ENCODE measurements around the gene MAGI2.

MAGI2 gene

DNA sequence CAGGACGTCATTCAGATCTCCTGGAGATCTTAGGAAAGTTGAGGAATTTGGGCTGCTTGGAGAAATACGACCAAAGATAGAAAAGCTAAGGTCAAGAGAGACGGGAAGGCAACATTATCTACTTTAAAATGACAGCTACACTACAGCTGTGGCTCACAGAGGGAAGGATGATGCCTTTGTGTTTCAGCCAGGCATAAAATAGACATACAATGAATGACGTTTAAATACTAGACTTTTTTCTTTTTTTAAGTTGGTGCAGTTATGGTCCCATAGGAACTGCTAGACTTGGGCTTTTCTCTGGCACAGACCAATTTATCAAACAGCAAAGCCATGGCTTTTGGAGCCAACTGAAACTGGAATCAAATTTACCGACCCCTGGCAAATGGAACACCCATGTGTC is 164.8 kb downstream of the MAGI2 start:
- no peak for TF ChIP-seq TSHZ2 (CRISPR knock-in tag; IDR thresholded peaks at IDR 0.05)
- TF ChIP-seq BACH2 (CRISPR knock-in tag; IDR thresholded peaks at IDR 0.05; ENCODE audit: borderline replicate concordance) = no peak
- TF ChIP-seq PATZ1 (CRISPR knock-in tag; IDR thresholded peaks at IDR 0.05; ENCODE audit: borderline replicate concordance) = no peak
- no peak for TF ChIP-seq ZNF8 (CRISPR knock-in tag; IDR thresholded peaks at IDR 0.05)
- TF ChIP-seq ZFP3 (CRISPR knock-in tag; IDR thresholded peaks at IDR 0.05) = no peak
- TF ChIP-seq ZNF70 (CRISPR knock-in tag; IDR thresholded peaks at IDR 0.05) = no peak
- TF ChIP-seq ISL1 (CRISPR knock-in tag; IDR thresholded peaks at IDR 0.05) = no peak
- TF ChIP-seq ARNTL (CRISPR knock-in tag; IDR thresholded peaks at IDR 0.05; ENCODE audit: borderline replicate concordance, low read depth) = no peak
- no peak for TF ChIP-seq ZC3H10 (CRISPR knock-in tag; IDR thresholded peaks at IDR 0.05)
- TF ChIP-seq PPARA (CRISPR knock-in tag; IDR thresholded peaks at IDR 0.05; ENCODE audit: borderline replicate concordance) = no peak
- no peak for TF ChIP-seq ESRRG (CRISPR knock-in tag; IDR thresholded peaks at IDR 0.05)
- no peak for TF ChIP-seq TOX (CRISPR knock-in tag; IDR thresholded peaks at IDR 0.05; ENCODE audit: borderline replicate concordance)
- no peak for TF ChIP-seq ZNF565 (CRISPR knock-in tag; conservative IDR thresholded peaks at IDR 0.05; ENCODE audit: low read depth)
- TF ChIP-seq, protein P1, sequence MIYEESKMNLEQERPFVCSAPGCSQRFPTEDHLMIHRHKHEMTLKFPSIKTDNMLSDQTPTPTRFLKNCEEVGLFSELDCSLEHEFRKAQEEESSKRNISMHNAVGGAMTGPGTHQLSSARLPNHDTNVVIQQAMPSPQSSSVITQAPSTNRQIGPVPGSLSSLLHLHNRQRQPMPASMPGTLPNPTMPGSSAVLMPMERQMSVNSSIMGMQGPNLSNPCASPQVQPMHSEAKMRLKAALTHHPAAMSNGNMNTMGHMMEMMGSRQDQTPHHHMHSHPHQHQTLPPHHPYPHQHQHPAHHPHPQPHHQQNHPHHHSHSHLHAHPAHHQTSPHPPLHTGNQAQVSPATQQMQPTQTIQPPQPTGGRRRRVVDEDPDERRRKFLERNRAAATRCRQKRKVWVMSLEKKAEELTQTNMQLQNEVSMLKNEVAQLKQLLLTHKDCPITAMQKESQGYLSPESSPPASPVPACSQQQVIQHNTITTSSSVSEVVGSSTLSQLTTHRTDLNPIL (CRISPR knock-in tag; IDR thresholded peaks at IDR 0.05; ENCODE audit: low read depth) = no peak
- TF ChIP-seq TCF4 (CRISPR knock-in tag; IDR thresholded peaks at IDR 0.05; ENCODE audit: borderline replicate concordance) = no peak
- TF ChIP-seq, protein P2, sequence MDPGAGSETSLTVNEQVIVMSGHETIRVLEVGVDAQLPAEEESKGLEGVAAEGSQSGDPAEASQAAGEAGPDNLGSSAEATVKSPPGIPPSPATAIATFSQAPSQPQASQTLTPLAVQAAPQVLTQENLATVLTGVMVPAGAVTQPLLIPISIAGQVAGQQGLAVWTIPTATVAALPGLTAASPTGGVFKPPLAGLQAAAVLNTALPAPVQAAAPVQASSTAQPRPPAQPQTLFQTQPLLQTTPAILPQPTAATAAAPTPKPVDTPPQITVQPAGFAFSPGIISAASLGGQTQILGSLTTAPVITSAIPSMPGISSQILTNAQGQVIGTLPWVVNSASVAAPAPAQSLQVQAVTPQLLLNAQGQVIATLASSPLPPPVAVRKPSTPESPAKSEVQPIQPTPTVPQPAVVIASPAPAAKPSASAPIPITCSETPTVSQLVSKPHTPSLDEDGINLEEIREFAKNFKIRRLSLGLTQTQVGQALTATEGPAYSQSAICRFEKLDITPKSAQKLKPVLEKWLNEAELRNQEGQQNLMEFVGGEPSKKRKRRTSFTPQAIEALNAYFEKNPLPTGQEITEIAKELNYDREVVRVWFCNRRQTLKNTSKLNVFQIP (CRISPR knock-in tag; IDR thresholded peaks at IDR 0.05; ENCODE audit: borderline replicate concordance, low read depth) = no peak
- no peak for TF ChIP-seq ZFP30 (CRISPR knock-in tag; IDR thresholded peaks at IDR 0.05)
- TF ChIP-seq RARB (CRISPR knock-in tag; IDR thresholded peaks at IDR 0.05) = no peak
- TF ChIP-seq SNAI2 (CRISPR knock-in tag; IDR thresholded peaks at IDR 0.05) = no peak
- no peak for ATAC-seq

DNA sequence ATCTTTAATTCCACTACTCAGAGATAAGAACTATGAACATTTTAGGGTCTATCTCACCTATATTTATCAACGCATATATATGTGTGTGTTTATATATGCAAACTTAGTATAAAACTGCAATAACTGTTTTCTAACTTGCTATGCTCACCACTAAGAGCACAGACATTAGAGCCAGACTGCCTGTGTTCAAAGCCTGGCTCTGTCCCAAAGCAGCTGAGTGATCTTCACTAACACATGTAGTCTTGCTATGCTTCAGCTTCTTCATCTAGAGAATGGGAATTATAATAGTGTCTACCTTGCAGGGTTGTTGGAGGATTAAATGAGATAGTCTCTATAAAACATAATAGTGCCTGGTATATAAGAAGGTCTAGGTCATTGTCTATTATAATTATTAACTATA is 165.5 kb downstream of the MAGI2 start:
- no peak for TF ChIP-seq ESRRG (CRISPR knock-in tag; IDR thresholded peaks at IDR 0.05)
- no peak for TF ChIP-seq TSHZ2 (CRISPR knock-in tag; IDR thresholded peaks at IDR 0.05)
- no peak for ATAC-seq

- no peak for ATAC-seq
- TF ChIP-seq ISL1 (CRISPR knock-in tag; IDR thresholded peaks at IDR 0.05) = no peak
- TF ChIP-seq ZNF70 (CRISPR knock-in tag; IDR thresholded peaks at IDR 0.05) = no peak
- no peak for TF ChIP-seq RARB (CRISPR knock-in tag; IDR thresholded peaks at IDR 0.05)
- TF ChIP-seq ZFP30 (CRISPR knock-in tag; IDR thresholded peaks at IDR 0.05) = no peak
- TF ChIP-seq TCF4 (CRISPR knock-in tag; IDR thresholded peaks at IDR 0.05; ENCODE audit: borderline replicate concordance) = no peak
- TF ChIP-seq PATZ1 (CRISPR knock-in tag; IDR thresholded peaks at IDR 0.05; ENCODE audit: borderline replicate concordance) = no peak
- TF ChIP-seq CSRNP3 (CRISPR knock-in tag; IDR thresholded peaks at IDR 0.05) = no peak
- no peak for TF ChIP-seq BACH2 (CRISPR knock-in tag; IDR thresholded peaks at IDR 0.05; ENCODE audit: borderline replicate concordance)
- no peak for TF ChIP-seq PPARA (CRISPR knock-in tag; IDR thresholded peaks at IDR 0.05; ENCODE audit: borderline replicate concordance)
- TF ChIP-seq ARNTL (CRISPR knock-in tag; IDR thresholded peaks at IDR 0.05; ENCODE audit: borderline replicate concordance, low read depth) = no peak
Measured at GRCh38 chr7:79286181-79286580, 167.3 kb downstream of the MAGI2 start.

Measured in SK-N-SH treated with all-trans-retinoic acid at 6 μM for 48 hours (cell line).